C4-2B (cell line): ENCODE measurements around the gene DPYSL5.

Experiments
- ZFX ChIP-seq: fragments of 450-650 bp; IDR thresholded peaks from 2 replicates; pipeline ENCODE4 v1.6.1; 2017
- TF ChIP-seq, protein P1 (sequence below): fragments of 450-650 bp; conservative IDR thresholded peaks from 2 replicates; pipeline ENCODE4 v1.5.1; 2017; ENCODE audit warnings: mild to moderate bottlenecking

GRCh38 chr2:26818255-26818654, 29.7 kb upstream of the DPYSL5 start:
- TF ChIP-seq, protein P1, sequence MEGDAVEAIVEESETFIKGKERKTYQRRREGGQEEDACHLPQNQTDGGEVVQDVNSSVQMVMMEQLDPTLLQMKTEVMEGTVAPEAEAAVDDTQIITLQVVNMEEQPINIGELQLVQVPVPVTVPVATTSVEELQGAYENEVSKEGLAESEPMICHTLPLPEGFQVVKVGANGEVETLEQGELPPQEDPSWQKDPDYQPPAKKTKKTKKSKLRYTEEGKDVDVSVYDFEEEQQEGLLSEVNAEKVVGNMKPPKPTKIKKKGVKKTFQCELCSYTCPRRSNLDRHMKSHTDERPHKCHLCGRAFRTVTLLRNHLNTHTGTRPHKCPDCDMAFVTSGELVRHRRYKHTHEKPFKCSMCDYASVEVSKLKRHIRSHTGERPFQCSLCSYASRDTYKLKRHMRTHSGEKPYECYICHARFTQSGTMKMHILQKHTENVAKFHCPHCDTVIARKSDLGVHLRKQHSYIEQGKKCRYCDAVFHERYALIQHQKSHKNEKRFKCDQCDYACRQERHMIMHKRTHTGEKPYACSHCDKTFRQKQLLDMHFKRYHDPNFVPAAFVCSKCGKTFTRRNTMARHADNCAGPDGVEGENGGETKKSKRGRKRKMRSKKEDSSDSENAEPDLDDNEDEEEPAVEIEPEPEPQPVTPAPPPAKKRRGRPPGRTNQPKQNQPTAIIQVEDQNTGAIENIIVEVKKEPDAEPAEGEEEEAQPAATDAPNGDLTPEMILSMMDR = no peak
- TF ChIP-seq ZFX = no peak
